HG03060 (cell line): ENCODE measurements around the gene KBTBD13.
"Not testable (repeated sequence)": the region's sequence is repeated elsewhere in the genome, so short reads cannot be mapped to it uniquely, and the experiment has no call there.

Experiments used
- ATAC-seq: cut with Tn5 transposase; IDR thresholded peaks from one replicate; pipeline ENCODE4 v1.9.1; 2021; ENCODE audit warnings: low read depth, moderate number of reproducible peaks; ENCODE audit not compliant: unreplicated experiment

Gene KBTBD13

GRCh38 chr15:65067645-65068402 is 8.7 kb upstream of the KBTBD13 start, which contains the start of gene RASL12:
Gene RASL12, minus strand, starts transcription at chr15:65067991. Its CDS starts 156 bp downstream, at chr15:65067835.
- no peak for ATAC-seq

- no peak for ATAC-seq
These were observed 8.2 kb upstream of the KBTBD13 start for GRCh38 chr15:65068403-65068788.

GRCh38 chr15:65069179-65069578 is 7.4 kb upstream of the KBTBD13 start:
- ATAC-seq, result no peak

GRCh38 chr15:65069779-65070546 is 6.6 kb upstream of the KBTBD13 start:
- no peak for ATAC-seq

- no peak for ATAC-seq
These were observed 5.2 kb upstream of the KBTBD13 start for GRCh38 chr15:65071381-65071811.

- no peak for ATAC-seq
These were observed 4.5 kb upstream of the KBTBD13 start for GRCh38 chr15:65072027-65072426.

- no peak for ATAC-seq
These were observed 3.9 kb upstream of the KBTBD13 start for GRCh38 chr15:65072617-65073016.

- not testable (repeated sequence) for ATAC-seq
These were observed 1.6 kb upstream of the KBTBD13 start for GRCh38 chr15:65074946-65075345.

GRCh38 chr15:65075607-65076395 is 745 bp upstream of the KBTBD13 start:
- ATAC-seq, result not testable (repeated sequence)

- no peak for ATAC-seq
These were observed 890 bp downstream of the KBTBD13 start for GRCh38 chr15:65077291-65077980.

- ATAC-seq, result no peak
These were observed 1.4 kb downstream of the KBTBD13 start for GRCh38 chr15:65077981-65078352.

GRCh38 chr15:65079580-65079979 is 3.0 kb downstream of the KBTBD13 start:
- ATAC-seq, result no peak

GRCh38 chr15:65081270-65081669 is 4.7 kb downstream of the KBTBD13 start:
- no peak for ATAC-seq

GRCh38 chr15:65081758-65082157 is 5.2 kb downstream of the KBTBD13 start:
- no peak for ATAC-seq

GRCh38 chr15:65082303-65082953 is 5.9 kb downstream of the KBTBD13 start:
- ATAC-seq, result no peak

GRCh38 chr15:65083262-65083701 is 6.7 kb downstream of the KBTBD13 start:
- ATAC-seq, result no peak

GRCh38 chr15:65084500-65085206 is 8.1 kb downstream of the KBTBD13 start:
- no peak for ATAC-seq

- no peak for ATAC-seq
These were observed 8.7 kb downstream of the KBTBD13 start for GRCh38 chr15:65085207-65085753.
